GM12872 (cell line): ENCODE measurements around the gene TMEM156.

Experiments
- CTCF ChIP-seq: IDR thresholded peaks from 3 replicates; pipeline ENCODE4 v1.5.1; 2011; ENCODE audit warnings: low read depth, mild to moderate bottlenecking, low read length, moderate library complexity; ENCODE audit not compliant: insufficient read depth

TMEM156 gene

GRCh38 chr4:39032218-39033085, at the start of gene TMEM156:
TSS of gene TMEM156 (minus strand) at chr4:39032409. CDS start at chr4:39032313, 96 bp downstream.
- TF ChIP-seq CTCF = no peak

GRCh38 chr4:39078829-39079228, 46.6 kb upstream of the TMEM156 start:
- no peak for TF ChIP-seq CTCF

- TF ChIP-seq CTCF = no peak
Observed at GRCh38 chr4:39068907-39069306, 36.7 kb upstream of the TMEM156 start.

- TF ChIP-seq CTCF = no peak
Observed at GRCh38 chr4:39067451-39067850, 35.2 kb upstream of the TMEM156 start.

GRCh38 chr4:39067031-39067430, 34.8 kb upstream of the TMEM156 start:
- TF ChIP-seq CTCF = no peak

GRCh38 chr4:39066371-39066770, 34.2 kb upstream of the TMEM156 start:
- TF ChIP-seq CTCF = no peak

- TF ChIP-seq CTCF = no peak
Observed at GRCh38 chr4:39063430-39063829, 31.2 kb upstream of the TMEM156 start.

GRCh38 chr4:39062770-39063097, 30.5 kb upstream of the TMEM156 start:
- no peak for TF ChIP-seq CTCF
